HEK293T (cell line): ENCODE measurements around the gene SAMD8.

Experiments
- ARNT ChIP-seq: fragments of 450-650 bp; IDR thresholded peaks from 2 replicates; pipeline ENCODE4 v1.6.1; 2017; ENCODE audit warnings: mild to moderate bottlenecking
- BHLHE40 ChIP-seq: fragments of 450-650 bp; IDR thresholded peaks from 2 replicates; pipeline ENCODE4 v1.6.1; 2016; ENCODE audit warnings: mild to moderate bottlenecking, moderate library complexity, borderline replicate concordance
- CTBP1 ChIP-seq: fragments of 450-650 bp; IDR thresholded peaks from 2 replicates; pipeline ENCODE4 v1.6.1; 2016; ENCODE audit warnings: borderline replicate concordance
- FOXM1 ChIP-seq: fragments of 450-650 bp; IDR thresholded peaks from 2 replicates; pipeline ENCODE4 v1.6.1; 2017; ENCODE audit warnings: mild to moderate bottlenecking, borderline replicate concordance
- HDGF ChIP-seq: fragments of 450-650 bp; IDR thresholded peaks from 2 replicates; pipeline ENCODE4 v1.6.1; 2017; ENCODE audit warnings: antibody characterized with exemption, borderline replicate concordance
- TARDBP ChIP-seq: fragments of 450-650 bp; IDR thresholded peaks from 2 replicates; pipeline ENCODE4 v1.6.1; 2016
- TF ChIP-seq, protein P1 (sequence below): fragments of 450-650 bp; IDR thresholded peaks from 2 replicates; pipeline ENCODE4 v1.6.1; 2016

DNA sequence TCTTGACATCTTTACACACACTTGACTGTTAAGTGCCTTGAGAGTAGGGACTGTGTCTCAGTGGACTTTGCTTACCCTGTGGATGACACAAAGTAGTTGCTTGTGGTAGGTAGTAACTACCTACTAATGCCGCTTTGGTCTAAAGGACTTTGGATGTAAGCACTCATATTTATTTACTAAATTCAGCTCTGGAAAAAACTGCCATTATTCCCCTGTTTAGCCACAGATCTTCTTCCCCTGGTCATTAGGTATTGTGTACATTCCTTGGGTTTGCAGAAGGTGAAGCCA, 96.3 kb downstream of the SAMD8 start:
- TF ChIP-seq CTBP1 = no peak
- TF ChIP-seq, protein P1, sequence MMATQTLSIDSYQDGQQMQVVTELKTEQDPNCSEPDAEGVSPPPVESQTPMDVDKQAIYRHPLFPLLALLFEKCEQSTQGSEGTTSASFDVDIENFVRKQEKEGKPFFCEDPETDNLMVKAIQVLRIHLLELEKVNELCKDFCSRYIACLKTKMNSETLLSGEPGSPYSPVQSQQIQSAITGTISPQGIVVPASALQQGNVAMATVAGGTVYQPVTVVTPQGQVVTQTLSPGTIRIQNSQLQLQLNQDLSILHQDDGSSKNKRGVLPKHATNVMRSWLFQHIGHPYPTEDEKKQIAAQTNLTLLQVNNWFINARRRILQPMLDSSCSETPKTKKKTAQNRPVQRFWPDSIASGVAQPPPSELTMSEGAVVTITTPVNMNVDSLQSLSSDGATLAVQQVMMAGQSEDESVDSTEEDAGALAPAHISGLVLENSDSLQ = no peak
- TF ChIP-seq HDGF = no peak
- no peak for TF ChIP-seq BHLHE40
- no peak for TF ChIP-seq ARNT
- no peak for TF ChIP-seq FOXM1
- no peak for TF ChIP-seq TARDBP
